ENCODE measurements around the gene CCDC192.

CCDC192 gene

DNA sequence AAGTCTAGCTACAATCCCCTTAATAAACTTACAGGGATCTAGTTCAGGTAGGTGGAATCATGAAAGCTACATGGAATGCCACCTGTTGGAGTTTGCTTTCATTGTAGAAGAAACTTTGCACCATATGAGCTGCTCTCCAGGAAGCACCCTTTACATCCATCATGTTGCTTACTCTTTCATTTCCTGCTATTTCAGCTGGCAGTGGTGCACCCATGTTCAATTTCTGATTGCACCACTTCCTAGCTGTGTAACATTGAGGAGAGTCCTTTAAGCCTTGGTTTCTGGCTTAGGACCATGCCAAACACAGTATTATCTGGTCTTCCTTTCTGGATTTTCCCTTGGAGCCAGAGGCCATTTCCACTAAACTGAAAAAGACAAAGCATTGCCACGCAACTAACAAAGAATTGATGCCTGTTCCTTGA lies 257.1 kb downstream of the CCDC192 start:
- no peak for TF ChIP-seq CSDC2 (CRISPR knock-in tag; IDR thresholded peaks at IDR 0.05)
- no peak for ATAC-seq

DNA sequence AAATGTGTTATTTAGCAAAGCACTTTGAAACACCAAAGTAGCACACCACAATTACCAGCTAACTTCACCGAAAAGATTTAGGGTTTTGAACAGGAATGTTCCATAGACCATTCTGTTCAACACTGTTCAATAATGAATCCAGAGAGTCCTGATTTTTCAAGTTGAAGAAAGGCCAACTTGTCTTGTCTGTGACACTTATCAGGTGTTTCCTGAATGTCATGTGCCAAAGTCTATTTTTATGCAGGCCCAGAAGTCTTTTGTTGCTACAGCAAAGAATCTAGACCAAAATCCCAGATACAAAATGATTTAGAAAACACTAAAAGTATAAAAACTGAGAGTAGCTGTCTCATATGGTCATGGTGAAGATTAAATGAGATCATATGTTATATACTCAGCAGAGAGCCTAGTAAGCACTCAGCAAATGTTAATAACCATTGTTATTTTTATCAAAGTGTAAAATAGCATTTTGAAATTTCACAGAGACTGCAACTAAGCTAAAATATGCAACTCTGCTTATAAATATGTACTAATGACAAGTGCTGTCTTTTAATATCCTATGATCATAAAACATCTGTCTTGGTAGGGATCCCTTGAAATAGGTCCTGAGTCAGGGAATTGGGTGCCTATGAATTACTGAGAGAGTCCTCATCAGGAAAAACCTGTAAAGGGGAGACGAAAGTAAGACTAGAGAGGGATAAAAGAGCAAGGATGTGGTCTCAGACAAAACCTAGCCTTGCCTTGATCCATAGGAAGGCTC lies 258.0 kb downstream of the CCDC192 start:
- no peak for ATAC-seq
- TF ChIP-seq SNAI2 (CRISPR knock-in tag; IDR thresholded peaks at IDR 0.05), result no peak
- no peak for TF ChIP-seq ARNTL (CRISPR knock-in tag; IDR thresholded peaks at IDR 0.05; ENCODE audit: borderline replicate concordance, low read depth)
- TF ChIP-seq, protein P1, sequence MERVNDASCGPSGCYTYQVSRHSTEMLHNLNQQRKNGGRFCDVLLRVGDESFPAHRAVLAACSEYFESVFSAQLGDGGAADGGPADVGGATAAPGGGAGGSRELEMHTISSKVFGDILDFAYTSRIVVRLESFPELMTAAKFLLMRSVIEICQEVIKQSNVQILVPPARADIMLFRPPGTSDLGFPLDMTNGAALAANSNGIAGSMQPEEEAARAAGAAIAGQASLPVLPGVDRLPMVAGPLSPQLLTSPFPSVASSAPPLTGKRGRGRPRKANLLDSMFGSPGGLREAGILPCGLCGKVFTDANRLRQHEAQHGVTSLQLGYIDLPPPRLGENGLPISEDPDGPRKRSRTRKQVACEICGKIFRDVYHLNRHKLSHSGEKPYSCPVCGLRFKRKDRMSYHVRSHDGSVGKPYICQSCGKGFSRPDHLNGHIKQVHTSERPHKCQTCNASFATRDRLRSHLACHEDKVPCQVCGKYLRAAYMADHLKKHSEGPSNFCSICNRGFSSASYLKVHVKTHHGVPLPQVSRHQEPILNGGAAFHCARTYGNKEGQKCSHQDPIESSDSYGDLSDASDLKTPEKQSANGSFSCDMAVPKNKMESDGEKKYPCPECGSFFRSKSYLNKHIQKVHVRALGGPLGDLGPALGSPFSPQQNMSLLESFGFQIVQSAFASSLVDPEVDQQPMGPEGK (CRISPR knock-in tag; IDR thresholded peaks at IDR 0.05; ENCODE audit: borderline replicate concordance), result no peak
- TF ChIP-seq TOX (CRISPR knock-in tag; IDR thresholded peaks at IDR 0.05; ENCODE audit: borderline replicate concordance), result no peak
- no peak for TF ChIP-seq ZNF565 (CRISPR knock-in tag; conservative IDR thresholded peaks at IDR 0.05; ENCODE audit: low read depth)
- no peak for TF ChIP-seq TCF4 (CRISPR knock-in tag; IDR thresholded peaks at IDR 0.05; ENCODE audit: borderline replicate concordance)
- TF ChIP-seq, protein P2, sequence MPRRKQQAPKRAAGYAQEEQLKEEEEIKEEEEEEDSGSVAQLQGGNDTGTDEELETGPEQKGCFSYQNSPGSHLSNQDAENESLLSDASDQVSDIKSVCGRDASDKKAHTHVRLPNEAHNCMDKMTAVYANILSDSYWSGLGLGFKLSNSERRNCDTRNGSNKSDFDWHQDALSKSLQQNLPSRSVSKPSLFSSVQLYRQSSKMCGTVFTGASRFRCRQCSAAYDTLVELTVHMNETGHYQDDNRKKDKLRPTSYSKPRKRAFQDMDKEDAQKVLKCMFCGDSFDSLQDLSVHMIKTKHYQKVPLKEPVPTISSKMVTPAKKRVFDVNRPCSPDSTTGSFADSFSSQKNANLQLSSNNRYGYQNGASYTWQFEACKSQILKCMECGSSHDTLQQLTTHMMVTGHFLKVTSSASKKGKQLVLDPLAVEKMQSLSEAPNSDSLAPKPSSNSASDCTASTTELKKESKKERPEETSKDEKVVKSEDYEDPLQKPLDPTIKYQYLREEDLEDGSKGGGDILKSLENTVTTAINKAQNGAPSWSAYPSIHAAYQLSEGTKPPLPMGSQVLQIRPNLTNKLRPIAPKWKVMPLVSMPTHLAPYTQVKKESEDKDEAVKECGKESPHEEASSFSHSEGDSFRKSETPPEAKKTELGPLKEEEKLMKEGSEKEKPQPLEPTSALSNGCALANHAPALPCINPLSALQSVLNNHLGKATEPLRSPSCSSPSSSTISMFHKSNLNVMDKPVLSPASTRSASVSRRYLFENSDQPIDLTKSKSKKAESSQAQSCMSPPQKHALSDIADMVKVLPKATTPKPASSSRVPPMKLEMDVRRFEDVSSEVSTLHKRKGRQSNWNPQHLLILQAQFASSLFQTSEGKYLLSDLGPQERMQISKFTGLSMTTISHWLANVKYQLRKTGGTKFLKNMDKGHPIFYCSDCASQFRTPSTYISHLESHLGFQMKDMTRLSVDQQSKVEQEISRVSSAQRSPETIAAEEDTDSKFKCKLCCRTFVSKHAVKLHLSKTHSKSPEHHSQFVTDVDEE (CRISPR knock-in tag; IDR thresholded peaks at IDR 0.05), result no peak
- no peak for TF ChIP-seq GLIS3 (CRISPR knock-in tag; IDR thresholded peaks at IDR 0.05)
- no peak for TF ChIP-seq ZNF70 (CRISPR knock-in tag; IDR thresholded peaks at IDR 0.05)
- TF ChIP-seq, protein P3, sequence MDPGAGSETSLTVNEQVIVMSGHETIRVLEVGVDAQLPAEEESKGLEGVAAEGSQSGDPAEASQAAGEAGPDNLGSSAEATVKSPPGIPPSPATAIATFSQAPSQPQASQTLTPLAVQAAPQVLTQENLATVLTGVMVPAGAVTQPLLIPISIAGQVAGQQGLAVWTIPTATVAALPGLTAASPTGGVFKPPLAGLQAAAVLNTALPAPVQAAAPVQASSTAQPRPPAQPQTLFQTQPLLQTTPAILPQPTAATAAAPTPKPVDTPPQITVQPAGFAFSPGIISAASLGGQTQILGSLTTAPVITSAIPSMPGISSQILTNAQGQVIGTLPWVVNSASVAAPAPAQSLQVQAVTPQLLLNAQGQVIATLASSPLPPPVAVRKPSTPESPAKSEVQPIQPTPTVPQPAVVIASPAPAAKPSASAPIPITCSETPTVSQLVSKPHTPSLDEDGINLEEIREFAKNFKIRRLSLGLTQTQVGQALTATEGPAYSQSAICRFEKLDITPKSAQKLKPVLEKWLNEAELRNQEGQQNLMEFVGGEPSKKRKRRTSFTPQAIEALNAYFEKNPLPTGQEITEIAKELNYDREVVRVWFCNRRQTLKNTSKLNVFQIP (CRISPR knock-in tag; IDR thresholded peaks at IDR 0.05; ENCODE audit: borderline replicate concordance, low read depth), result no peak
- TF ChIP-seq, protein P4, sequence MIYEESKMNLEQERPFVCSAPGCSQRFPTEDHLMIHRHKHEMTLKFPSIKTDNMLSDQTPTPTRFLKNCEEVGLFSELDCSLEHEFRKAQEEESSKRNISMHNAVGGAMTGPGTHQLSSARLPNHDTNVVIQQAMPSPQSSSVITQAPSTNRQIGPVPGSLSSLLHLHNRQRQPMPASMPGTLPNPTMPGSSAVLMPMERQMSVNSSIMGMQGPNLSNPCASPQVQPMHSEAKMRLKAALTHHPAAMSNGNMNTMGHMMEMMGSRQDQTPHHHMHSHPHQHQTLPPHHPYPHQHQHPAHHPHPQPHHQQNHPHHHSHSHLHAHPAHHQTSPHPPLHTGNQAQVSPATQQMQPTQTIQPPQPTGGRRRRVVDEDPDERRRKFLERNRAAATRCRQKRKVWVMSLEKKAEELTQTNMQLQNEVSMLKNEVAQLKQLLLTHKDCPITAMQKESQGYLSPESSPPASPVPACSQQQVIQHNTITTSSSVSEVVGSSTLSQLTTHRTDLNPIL (CRISPR knock-in tag; IDR thresholded peaks at IDR 0.05; ENCODE audit: low read depth), result no peak
- no peak for TF ChIP-seq PPARA (CRISPR knock-in tag; IDR thresholded peaks at IDR 0.05; ENCODE audit: borderline replicate concordance)
- no peak for TF ChIP-seq ISL1 (CRISPR knock-in tag; IDR thresholded peaks at IDR 0.05)
- TF ChIP-seq ZNF8 (CRISPR knock-in tag; IDR thresholded peaks at IDR 0.05), result no peak
- TF ChIP-seq RARB (CRISPR knock-in tag; IDR thresholded peaks at IDR 0.05), result no peak
- TF ChIP-seq BACH2 (CRISPR knock-in tag; IDR thresholded peaks at IDR 0.05; ENCODE audit: borderline replicate concordance), result no peak
- TF ChIP-seq ZFP3 (CRISPR knock-in tag; IDR thresholded peaks at IDR 0.05), result no peak
- no peak for TF ChIP-seq ZC3H10 (CRISPR knock-in tag; IDR thresholded peaks at IDR 0.05)
- TF ChIP-seq ZFP30 (CRISPR knock-in tag; IDR thresholded peaks at IDR 0.05), result no peak

DNA sequence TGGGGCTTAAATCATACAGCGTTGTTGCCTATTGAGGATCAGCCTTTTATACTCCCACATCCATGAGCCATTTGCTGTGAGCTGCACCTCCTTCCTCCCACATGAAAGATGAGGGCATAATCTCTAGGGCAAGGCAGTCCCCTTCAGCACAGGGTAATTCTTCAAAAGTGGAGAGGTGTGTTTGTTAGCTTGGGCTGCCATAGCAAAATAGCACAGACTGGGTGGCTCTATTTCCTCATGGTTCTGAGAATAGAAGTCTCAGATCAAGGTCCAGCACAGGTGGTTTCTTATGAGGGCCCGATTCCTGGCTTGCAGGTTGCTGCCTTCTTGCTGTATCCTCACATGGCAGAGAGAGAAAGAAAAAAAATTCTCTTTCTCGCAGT lies 258.6 kb downstream of the CCDC192 start:
- no peak for ATAC-seq
- TF ChIP-seq ISL1 (CRISPR knock-in tag; IDR thresholded peaks at IDR 0.05) (no peak), ARNTL (CRISPR knock-in tag; IDR thresholded peaks at IDR 0.05; ENCODE audit: borderline replicate concordance, low read depth) (no peak), ZNF565 (CRISPR knock-in tag; conservative IDR thresholded peaks at IDR 0.05; ENCODE audit: low read depth) (no peak), ZNF8 (CRISPR knock-in tag; IDR thresholded peaks at IDR 0.05) (no peak), GLIS3 (CRISPR knock-in tag; IDR thresholded peaks at IDR 0.05) (no peak), ZFP30 (CRISPR knock-in tag; IDR thresholded peaks at IDR 0.05) (no peak), RARB (CRISPR knock-in tag; IDR thresholded peaks at IDR 0.05) (no peak)
- TF ChIP-seq, protein P4 (CRISPR knock-in tag; IDR thresholded peaks at IDR 0.05; ENCODE audit: low read depth), result no peak
- TF ChIP-seq, protein P2 (CRISPR knock-in tag; IDR thresholded peaks at IDR 0.05), result no peak
- TF ChIP-seq, protein P1 (CRISPR knock-in tag; IDR thresholded peaks at IDR 0.05; ENCODE audit: borderline replicate concordance), result no peak
- TF ChIP-seq, protein P5, sequence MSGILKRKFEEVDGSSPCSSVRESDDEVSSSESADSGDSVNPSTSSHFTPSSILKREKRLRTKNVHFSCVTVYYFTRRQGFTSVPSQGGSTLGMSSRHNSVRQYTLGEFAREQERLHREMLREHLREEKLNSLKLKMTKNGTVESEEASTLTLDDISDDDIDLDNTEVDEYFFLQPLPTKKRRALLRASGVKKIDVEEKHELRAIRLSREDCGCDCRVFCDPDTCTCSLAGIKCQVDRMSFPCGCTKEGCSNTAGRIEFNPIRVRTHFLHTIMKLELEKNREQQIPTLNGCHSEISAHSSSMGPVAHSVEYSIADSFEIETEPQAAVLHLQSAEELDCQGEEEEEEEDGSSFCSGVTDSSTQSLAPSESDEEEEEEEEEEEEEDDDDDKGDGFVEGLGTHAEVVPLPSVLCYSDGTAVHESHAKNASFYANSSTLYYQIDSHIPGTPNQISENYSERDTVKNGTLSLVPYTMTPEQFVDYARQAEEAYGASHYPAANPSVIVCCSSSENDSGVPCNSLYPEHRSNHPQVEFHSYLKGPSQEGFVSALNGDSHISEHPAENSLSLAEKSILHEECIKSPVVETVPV (CRISPR knock-in tag; IDR thresholded peaks at IDR 0.05), result no peak

All from SK-N-SH treated with all-trans-retinoic acid at 6 μM for 48 hours (cell line).